OCI-LY1 (cell line): ENCODE results near the gene TESK2.

Experiments used
- EZH2 ChIP-seq: fragments of 200-600 bp; sonication (generic), shearing (Covaris generic); IDR thresholded peaks from 2 replicates; pipeline ENCODE4 v1.8.0; 2017; ENCODE audit warnings: borderline replicate concordance, mixed run types, mild to moderate bottlenecking, antibody characterized with exemption, low read length, moderate library complexity, mixed read lengths
- TF ChIP-seq, protein P1 (sequence below): fragments of 200-600 bp; sonication (generic), shearing (Covaris generic); IDR thresholded peaks from 2 replicates; pipeline ENCODE4 v1.5.1; 2017; ENCODE audit warnings: mild to moderate bottlenecking, antibody characterized with exemption, low read length, moderate library complexity, mixed read lengths

GRCh38 chr1:45411510-45411899, 79.5 kb downstream of the TESK2 start:
- TF ChIP-seq, protein P1, sequence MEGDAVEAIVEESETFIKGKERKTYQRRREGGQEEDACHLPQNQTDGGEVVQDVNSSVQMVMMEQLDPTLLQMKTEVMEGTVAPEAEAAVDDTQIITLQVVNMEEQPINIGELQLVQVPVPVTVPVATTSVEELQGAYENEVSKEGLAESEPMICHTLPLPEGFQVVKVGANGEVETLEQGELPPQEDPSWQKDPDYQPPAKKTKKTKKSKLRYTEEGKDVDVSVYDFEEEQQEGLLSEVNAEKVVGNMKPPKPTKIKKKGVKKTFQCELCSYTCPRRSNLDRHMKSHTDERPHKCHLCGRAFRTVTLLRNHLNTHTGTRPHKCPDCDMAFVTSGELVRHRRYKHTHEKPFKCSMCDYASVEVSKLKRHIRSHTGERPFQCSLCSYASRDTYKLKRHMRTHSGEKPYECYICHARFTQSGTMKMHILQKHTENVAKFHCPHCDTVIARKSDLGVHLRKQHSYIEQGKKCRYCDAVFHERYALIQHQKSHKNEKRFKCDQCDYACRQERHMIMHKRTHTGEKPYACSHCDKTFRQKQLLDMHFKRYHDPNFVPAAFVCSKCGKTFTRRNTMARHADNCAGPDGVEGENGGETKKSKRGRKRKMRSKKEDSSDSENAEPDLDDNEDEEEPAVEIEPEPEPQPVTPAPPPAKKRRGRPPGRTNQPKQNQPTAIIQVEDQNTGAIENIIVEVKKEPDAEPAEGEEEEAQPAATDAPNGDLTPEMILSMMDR = peak; percentile 19; the same call in 1 of the 2 replicates
- TF ChIP-seq EZH2 = no peak
